Measurements from ENCODE around the gene USP54. TPM values are rescaled to one million over a fixed set of nuclear protein-coding genes. Genes with fewer than 3 reads are reported as not detected.
"Not testable (repeated sequence)": the region's sequence is repeated elsewhere in the genome, so short reads cannot be mapped to it uniquely, and the experiment has no call there.

The USP54 gene
- total RNA-seq (2014; rRNA removed; shearing (Covaris generic); ENCODE audit: low replicate concordance) = 15.0 and 17.3 TPM in 2 replicates

GRCh38 chr10:73590881-73591799 is at the start of gene USP54:
Gene USP54 (minus strand): TSS chr10:73591342. CDS start chr10:73575658, 15,684 bp downstream.
- DNase-seq (ENCODE audit: low read depth) = peak; percentile 75
- in situ Hi-C loops (cut with HindIII; ENCODE audit: low pct_unique_long_range_greater_than_20kb, low sequenced_read_pairs) = no loop called here

GRCh38 chr10:73639286-73639685 is 48.1 kb upstream of the USP54 start:
- DNase-seq (ENCODE audit: low read depth) = no peak
- in situ Hi-C loops (cut with HindIII; ENCODE audit: low pct_unique_long_range_greater_than_20kb, low sequenced_read_pairs) = no loop called here

- in situ Hi-C loops (cut with HindIII; ENCODE audit: low pct_unique_long_range_greater_than_20kb, low sequenced_read_pairs) = no loop called here
- no peak for DNase-seq (ENCODE audit: low read depth)
These were observed 44.6 kb upstream of the USP54 start for GRCh38 chr10:73635781-73636180.

GRCh38 chr10:73634421-73634820 is 43.3 kb upstream of the USP54 start:
- no peak for DNase-seq (ENCODE audit: low read depth)
- in situ Hi-C loops (cut with HindIII; ENCODE audit: low pct_unique_long_range_greater_than_20kb, low sequenced_read_pairs) = no loop called here

- in situ Hi-C loops (cut with HindIII; ENCODE audit: low pct_unique_long_range_greater_than_20kb, low sequenced_read_pairs) = no loop called here
- no peak for DNase-seq (ENCODE audit: low read depth)
These were observed 38.0 kb upstream of the USP54 start for GRCh38 chr10:73629165-73629564.

GRCh38 chr10:73628405-73628804 is 37.3 kb upstream of the USP54 start:
- in situ Hi-C loops (cut with HindIII; ENCODE audit: low pct_unique_long_range_greater_than_20kb, low sequenced_read_pairs) = no loop called here
- no peak for DNase-seq (ENCODE audit: low read depth)

GRCh38 chr10:73627300-73627699 is 36.2 kb upstream of the USP54 start:
- no peak for DNase-seq (ENCODE audit: low read depth)
- in situ Hi-C loops (cut with HindIII; ENCODE audit: low pct_unique_long_range_greater_than_20kb, low sequenced_read_pairs) = no loop called here

GRCh38 chr10:73625884-73626752 is 35.0 kb upstream of the USP54 start:
- DNase-seq (ENCODE audit: low read depth) = peak; percentile 90
- in situ Hi-C loops (cut with HindIII; ENCODE audit: low pct_unique_long_range_greater_than_20kb, low sequenced_read_pairs) = no loop called here

GRCh38 chr10:73625004-73625883 is 34.1 kb upstream of the USP54 start:
- in situ Hi-C loops (cut with HindIII; ENCODE audit: low pct_unique_long_range_greater_than_20kb, low sequenced_read_pairs) = no loop called here
- DNase-seq (ENCODE audit: low read depth) = peak; percentile 56

GRCh38 chr10:73623056-73623455 is 31.9 kb upstream of the USP54 start:
- DNase-seq (ENCODE audit: low read depth) = peak; percentile 42
- in situ Hi-C loops (cut with HindIII; ENCODE audit: low pct_unique_long_range_greater_than_20kb, low sequenced_read_pairs) = loop anchor here (5.0 kb wide), 1 partner anchor 121 kb away; no protein-coding TSS in a partner anchor

GRCh38 chr10:73620974-73621373 is 29.8 kb upstream of the USP54 start:
- in situ Hi-C loops (cut with HindIII; ENCODE audit: low pct_unique_long_range_greater_than_20kb, low sequenced_read_pairs) = loop anchor here (5.0 kb wide), 1 partner anchor 119 kb away; no protein-coding TSS in a partner anchor
- DNase-seq (ENCODE audit: low read depth) = not testable (repeated sequence)

- in situ Hi-C loops (cut with HindIII; ENCODE audit: low pct_unique_long_range_greater_than_20kb, low sequenced_read_pairs); DNase-seq (ENCODE audit: low read depth): not testable (repeated sequence)
These were observed 26.0 kb upstream of the USP54 start for GRCh38 chr10:73617143-73617542.

GRCh38 chr10:73614720-73615119 is 23.6 kb upstream of the USP54 start:
- in situ Hi-C loops (cut with HindIII; ENCODE audit: low pct_unique_long_range_greater_than_20kb, low sequenced_read_pairs) = no loop called here
- no peak for DNase-seq (ENCODE audit: low read depth)

GRCh38 chr10:73609116-73609515 is 18.0 kb upstream of the USP54 start:
- DNase-seq (ENCODE audit: low read depth) = no peak
- in situ Hi-C loops (cut with HindIII; ENCODE audit: low pct_unique_long_range_greater_than_20kb, low sequenced_read_pairs) = no loop called here

- peak; percentile 63 for DNase-seq (ENCODE audit: low read depth)
These were observed 10.4 kb upstream of the USP54 start for GRCh38 chr10:73601486-73601921.

GRCh38 chr10:73597346-73597745 is 6.2 kb upstream of the USP54 start:
- no peak for DNase-seq (ENCODE audit: low read depth)
- in situ Hi-C loops (cut with HindIII; ENCODE audit: low pct_unique_long_range_greater_than_20kb, low sequenced_read_pairs) = no loop called here

More at GRCh38 chr10:73601486-73601921, 10.4 kb upstream of the USP54 start:
- in situ Hi-C loops (cut with HindIII; ENCODE audit: low pct_unique_long_range_greater_than_20kb, low sequenced_read_pairs) = no loop called here

- no peak for DNase-seq (ENCODE audit: low read depth)
- in situ Hi-C loops (cut with HindIII; ENCODE audit: low pct_unique_long_range_greater_than_20kb, low sequenced_read_pairs) = no loop called here
These were observed 2.7 kb upstream of the USP54 start for GRCh38 chr10:73593812-73594211.

GRCh38 chr10:73593110-73593509 is 2.0 kb upstream of the USP54 start:
- DNase-seq (ENCODE audit: low read depth) = no peak
- in situ Hi-C loops (cut with HindIII; ENCODE audit: low pct_unique_long_range_greater_than_20kb, low sequenced_read_pairs) = no loop called here
